AG08396 (cell line): Measurements from ENCODE around the gene FOLR1.
A peak's percentile ranks its signal among the peaks of the same experiment; 100 is the strongest.
"Not testable (repeated sequence)": the region's sequence is repeated elsewhere in the genome, so short reads cannot be mapped to it uniquely, and the experiment has no call there.

Experiments used
- DNase-seq: peaks from one replicate; pipeline ENCODE4 v3.0.0; 2012; ENCODE audit warnings: low spot score, mixed read lengths

The FOLR1 gene

GRCh38 chr11:72181553-72181958, 10.4 kb upstream of the FOLR1 start:
- not testable (repeated sequence) for DNase-seq

DNA sequence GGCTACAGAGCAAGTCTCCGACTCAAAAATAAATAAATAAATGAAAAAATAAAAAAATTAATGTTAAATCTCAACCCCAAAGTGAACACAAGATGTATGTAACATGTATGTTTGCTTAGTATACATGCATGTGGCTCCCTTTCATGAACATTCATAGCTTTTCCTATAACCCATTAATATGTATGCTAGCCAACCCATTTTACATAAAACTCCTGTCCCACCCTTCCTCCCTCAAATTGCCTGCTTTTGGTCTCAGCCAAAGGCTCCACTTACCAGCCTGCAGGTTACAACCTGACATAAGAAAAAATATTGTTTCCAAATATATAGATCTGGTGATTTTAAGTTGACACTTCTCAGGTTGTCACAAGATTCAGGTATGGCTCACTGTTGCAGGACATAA, 3.7 kb upstream of the FOLR1 start:
- DNase-seq, result no peak

DNA sequence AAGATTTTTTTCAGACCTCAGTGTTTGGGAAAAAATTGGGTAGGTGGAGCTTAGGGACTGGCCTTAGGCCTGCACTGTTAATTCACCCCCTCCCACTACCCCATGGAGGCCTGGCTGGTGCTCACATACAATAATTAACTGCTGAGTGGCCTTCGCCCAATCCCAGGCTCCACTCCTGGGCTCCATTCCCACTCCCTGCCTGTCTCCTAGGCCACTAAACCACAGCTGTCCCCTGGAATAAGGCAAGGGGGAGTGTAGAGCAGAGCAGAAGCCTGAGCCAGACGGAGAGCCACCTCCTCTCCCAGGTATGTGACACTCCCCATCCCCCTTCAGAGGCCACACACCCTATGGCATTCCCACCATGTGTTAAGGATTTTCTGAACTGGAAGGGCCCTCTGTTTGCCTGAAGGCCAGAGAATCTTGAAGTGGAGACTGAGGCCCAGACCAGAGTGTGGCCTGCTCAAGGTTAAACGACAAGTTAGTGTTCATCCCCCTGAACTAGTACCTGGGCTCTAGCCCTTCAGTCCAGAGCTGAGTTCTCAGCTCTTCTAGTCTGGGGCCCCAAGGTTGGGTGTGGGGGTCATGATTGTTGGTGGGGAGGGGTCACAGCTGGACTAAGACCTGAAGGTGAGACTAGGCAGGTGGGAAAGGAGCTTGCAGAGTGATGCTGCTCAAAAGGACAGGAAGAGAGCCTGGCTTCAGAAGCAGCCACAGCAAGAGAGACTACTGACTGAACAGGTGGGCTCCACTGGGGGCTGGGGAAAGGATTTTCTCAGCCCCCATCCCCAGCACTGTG, 2.3 kb upstream of the FOLR1 start:
- DNase-seq, result no peak

- no peak for DNase-seq
Measured at GRCh38 chr11:72190631-72191071, 1.3 kb upstream of the FOLR1 start.

- DNase-seq, result no peak
Measured at GRCh38 chr11:72195518-72196270, 3.8 kb downstream of the FOLR1 start.

- not testable (repeated sequence) for DNase-seq
Measured at GRCh38 chr11:72201445-72201844, 9.5 kb downstream of the FOLR1 start.

GRCh38 chr11:72202571-72202970, 10.6 kb downstream of the FOLR1 start:
- DNase-seq, result no peak

GRCh38 chr11:72203163-72203562, 11.2 kb downstream of the FOLR1 start:
- no peak for DNase-seq

DNA sequence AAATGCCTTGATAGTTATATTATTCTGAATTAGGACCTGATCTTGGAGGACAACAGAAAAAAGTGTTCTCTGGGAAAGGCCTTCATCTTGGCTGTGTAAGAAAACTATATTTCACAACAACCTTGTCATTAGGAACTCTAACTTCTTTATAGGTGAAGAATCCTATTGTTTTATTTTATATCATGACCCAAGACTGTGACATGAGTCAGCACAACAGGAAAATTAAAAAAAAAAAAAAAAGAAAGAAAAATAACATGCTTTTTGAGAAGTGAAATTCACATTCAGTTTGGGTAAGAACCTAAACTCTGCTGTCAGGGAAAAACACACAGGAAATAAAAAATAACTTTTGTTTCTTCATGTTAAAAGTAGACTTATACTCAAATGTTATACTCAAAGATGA, 12.9 kb downstream of the FOLR1 start:
- no peak for DNase-seq

DNA sequence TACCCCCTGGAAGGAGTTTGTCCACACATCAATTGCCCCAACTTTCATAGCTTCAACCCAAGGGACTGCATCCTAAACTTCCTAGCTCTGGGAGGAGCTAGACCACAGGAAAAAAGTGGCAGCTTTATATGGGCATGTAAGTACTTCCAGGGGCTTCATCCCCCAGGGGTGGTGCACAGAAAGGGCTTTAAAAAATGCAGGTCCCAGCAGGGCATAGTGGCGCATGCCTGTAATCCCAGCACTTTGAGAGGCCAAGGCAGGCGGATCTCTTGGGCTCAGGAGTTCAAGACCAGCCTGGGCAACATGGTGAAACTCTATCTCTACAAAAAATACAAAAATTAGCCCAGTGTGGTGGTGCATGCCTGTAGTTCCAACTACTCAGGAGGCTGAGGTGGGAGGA, 14.9 kb downstream of the FOLR1 start:
- DNase-seq, result not testable (repeated sequence)

DNA sequence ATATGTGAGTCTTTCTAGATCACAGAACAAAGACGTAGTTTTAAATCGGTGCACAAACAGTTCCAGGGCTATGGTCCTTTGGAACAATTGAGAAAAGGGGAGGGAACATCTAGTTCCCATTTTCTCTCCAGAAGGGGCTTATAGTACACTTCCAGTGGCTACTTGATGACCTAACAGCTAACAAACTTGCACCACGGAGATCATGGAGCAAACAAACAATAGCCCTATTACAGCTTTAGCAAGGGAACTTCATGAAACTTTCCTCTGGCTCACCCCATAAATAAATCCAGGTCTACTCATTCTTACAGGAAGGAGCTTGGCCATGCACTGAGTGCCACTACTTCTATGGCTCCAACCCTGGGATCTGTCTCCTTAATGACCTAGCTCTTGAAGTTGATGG, 16.3 kb downstream of the FOLR1 start:
- no peak for DNase-seq

GRCh38 chr11:72209101-72209500, 17.2 kb downstream of the FOLR1 start:
- no peak for DNase-seq

DNA sequence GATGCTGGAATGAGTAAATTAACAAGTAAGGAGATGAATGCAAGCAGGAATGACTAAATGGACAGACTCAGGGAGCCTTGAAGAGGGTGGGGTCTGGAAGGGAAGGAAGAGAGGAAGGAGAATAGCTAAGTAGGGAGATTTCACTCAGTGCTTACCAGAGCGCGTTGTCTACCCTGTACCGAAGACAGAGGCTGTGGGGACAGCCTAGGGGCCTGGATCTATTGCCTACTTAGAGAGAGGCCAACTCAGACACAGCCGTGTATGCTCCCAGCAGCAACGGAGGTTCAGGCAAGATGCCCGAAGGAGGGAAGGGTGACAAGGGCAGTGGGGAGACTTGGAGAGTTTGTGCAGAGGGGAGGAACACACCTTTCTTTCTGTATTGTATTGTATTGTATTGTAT, 24.7 kb downstream of the FOLR1 start, which contains the start of gene FOLR2:
Gene FOLR2 (plus strand): TSS at position 157 of the 400 bp plus-strand sequence. CDS start 1,791 bp downstream, outside the sequence.
- DNase-seq, result no peak

GRCh38 chr11:72217841-72218240, 25.9 kb downstream of the FOLR1 start:
- no peak for DNase-seq

DNA sequence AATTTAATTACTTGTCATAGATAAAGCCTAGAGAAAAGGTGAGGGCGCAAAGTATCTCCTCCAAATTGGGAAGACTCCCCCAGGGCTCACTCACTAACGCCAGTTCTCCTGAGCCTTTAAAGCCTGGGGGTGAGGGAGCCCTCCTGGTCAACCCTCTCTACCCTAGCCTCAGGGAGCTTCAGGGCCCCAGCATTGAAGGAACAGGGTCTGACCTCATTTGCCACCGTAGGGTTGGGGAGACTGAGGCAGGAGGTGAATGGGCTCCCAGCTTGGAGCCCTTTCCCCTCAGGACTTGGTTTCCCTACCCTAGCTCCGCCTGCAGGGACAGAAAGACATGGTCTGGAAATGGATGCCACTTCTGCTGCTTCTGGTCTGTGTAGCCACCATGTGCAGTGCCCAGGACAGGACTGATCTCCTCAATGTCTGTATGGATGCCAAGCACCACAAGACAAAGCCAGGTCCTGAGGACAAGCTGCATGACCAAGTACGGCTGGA, 26.4 kb downstream of the FOLR1 start:
- DNase-seq, result no peak

DNA sequence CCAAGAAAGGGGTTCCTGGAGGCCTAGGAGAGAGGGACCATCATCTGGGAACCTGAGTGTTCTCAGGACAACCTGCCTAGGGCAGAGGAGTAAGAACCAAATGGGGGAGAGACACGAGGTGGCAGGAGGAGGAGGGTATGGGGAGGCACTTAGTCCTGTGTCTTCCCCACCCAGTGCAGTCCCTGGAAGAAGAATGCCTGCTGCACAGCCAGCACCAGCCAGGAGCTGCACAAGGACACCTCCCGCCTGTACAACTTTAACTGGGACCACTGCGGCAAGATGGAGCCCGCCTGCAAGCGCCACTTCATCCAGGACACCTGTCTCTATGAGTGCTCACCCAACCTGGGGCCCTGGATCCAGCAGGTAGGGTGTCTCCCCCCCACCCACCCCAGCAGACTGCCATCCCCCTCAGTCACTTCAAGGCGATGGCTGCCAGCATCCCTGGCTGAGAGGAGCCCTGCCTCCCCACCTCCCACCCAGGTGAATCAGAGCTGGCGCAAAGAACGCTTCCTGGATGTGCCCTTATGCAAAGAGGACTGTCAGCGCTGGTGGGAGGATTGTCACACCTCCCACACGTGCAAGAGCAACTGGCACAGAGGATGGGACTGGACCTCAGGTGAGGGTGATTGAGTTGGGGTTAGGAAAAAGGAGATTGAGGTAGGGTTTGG, 28.9 kb downstream of the FOLR1 start:
- DNase-seq, result no peak

DNA sequence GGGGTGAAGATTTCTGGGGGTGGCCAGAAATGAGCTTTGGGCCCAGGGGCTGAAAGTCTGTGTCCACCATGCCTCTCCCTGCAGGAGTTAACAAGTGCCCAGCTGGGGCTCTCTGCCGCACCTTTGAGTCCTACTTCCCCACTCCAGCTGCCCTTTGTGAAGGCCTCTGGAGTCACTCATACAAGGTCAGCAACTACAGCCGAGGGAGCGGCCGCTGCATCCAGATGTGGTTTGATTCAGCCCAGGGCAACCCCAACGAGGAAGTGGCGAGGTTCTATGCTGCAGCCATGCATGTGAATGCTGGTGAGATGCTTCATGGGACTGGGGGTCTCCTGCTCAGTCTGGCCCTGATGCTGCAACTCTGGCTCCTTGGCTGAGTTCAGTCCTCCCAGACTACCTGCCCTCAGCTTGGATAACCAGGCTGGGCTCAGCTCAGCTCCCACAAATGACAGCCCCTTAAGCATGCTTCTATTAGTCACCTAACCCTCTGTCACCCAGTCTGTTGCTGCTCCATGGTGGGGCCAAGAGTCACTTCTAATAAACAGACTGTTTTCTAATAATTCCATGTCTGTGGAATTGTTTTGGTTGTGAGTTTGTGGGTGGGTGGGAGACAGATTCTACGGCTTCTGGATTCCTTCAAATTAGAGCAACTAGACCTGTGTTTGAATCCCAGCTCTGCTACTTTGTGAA, 29.6 kb downstream of the FOLR1 start:
- no peak for DNase-seq

DNA sequence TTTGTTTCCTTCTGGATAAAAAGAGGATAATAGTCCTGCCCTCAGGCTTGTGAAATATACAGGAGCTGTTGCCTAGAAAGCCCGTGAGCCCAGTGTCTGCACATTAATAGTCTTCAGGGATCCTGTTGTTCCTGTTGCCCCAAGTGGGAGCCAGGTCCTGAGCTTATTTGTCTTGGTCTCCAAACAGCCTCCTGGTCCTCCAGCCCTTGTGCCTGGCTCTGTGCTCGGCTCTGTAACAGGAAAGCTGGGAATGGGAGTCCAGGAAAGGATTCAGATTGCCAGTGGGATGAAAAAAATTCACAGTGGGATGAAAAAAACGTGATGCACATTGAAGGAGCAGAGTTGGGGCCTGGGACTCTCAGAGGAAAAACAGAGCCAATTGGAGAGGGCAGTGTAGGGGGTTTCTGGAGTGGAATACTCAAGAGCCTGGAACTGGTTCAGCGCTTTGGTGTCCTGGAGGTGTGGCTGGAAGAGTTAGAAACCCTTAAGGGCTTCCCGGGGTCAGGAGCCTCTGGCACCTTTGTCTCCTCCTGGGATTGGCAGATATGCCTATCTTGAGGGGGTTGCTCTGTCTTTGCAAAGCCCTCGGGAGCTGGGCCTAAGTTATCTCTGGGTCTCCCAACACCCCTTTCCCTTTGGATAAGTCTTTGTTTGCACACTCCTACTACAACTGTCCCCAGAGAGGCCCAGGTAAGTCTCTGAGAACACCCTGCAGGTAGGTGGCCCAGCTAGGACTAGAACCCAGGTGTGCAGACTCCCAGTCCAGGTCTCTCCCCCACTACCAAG, 30.4 kb downstream of the FOLR1 start:
- DNase-seq, result no peak

GRCh38 chr11:72222907-72223614, 31.1 kb downstream of the FOLR1 start:
- peak; percentile 85 for DNase-seq
